GM23338 (cell line): Measurements from ENCODE around the gene ADAD2. TPM values are rescaled to one million over a fixed set of nuclear protein-coding genes. Genes with fewer than 3 reads are reported as not detected.

Experiments
- ATAC-seq: fragments of 200-7000 bp; cut with Tn5 transposase; 3 replicates; pipeline ENCODE4 v1.9.1; 2020
- DNase-seq: peaks from one replicate; pipeline ENCODE4 v3.0.0-alpha.2; 2015; ENCODE audit warnings: low spot score
- H2AFZ ChIP-seq: fragments of 200-600 bp; sonication (generic); 2 replicates; pipeline ENCODE4 v1.8.0; 2016; ENCODE audit warnings: antibody characterized with exemption, mild to moderate bottlenecking, moderate library complexity
- H3F3A ChIP-seq: fragments of 200-600 bp; sonication (generic); replicated peaks from 2 replicates; pipeline ENCODE4 v1.8.0; 2017; ENCODE audit warnings: antibody characterized with exemption, mixed run types, low read depth
- H3K27ac ChIP-seq: fragments of 200-600 bp; sonication (generic); 2 replicates; pipeline ENCODE4 v1.6.1; 2016; ENCODE audit warnings: low read depth
- H3K27me3 ChIP-seq: fragments of 200-600 bp; sonication (generic); 2 replicates; pipeline ENCODE4 v1.8.0; 2016; ENCODE audit warnings: mild to moderate bottlenecking, mixed run types, moderate library complexity; ENCODE audit not compliant: insufficient read depth
- H3K36me3 ChIP-seq: fragments of 200-600 bp; sonication (generic); 2 replicates; pipeline ENCODE4 v1.8.0; 2016; ENCODE audit warnings: mild to moderate bottlenecking; ENCODE audit not compliant: insufficient read depth
- H3K4me1 ChIP-seq: fragments of 200-600 bp; sonication (generic); 2 replicates; pipeline ENCODE4 v1.8.0; 2016; ENCODE audit warnings: mild to moderate bottlenecking, moderate library complexity; ENCODE audit not compliant: insufficient read depth
- H3K4me2 ChIP-seq: fragments of 200-600 bp; sonication (generic); 2 replicates; pipeline ENCODE4 v1.7.1; 2017; ENCODE audit warnings: mixed run types
- H3K4me3 ChIP-seq: fragments of 200-600 bp; sonication (generic); 2 replicates; pipeline ENCODE4 v1.6.1; 2016; ENCODE audit warnings: mixed run types
- H3K79me2 ChIP-seq: fragments of 200-600 bp; sonication (generic); replicated peaks from 2 replicates; pipeline ENCODE4 v1.8.0; 2017; ENCODE audit warnings: mild to moderate bottlenecking; ENCODE audit not compliant: insufficient read depth
- H3K9me2 ChIP-seq: fragments of 200-600 bp; sonication (generic); 2 replicates; pipeline ENCODE4 v1.8.0; 2017; ENCODE audit not compliant: insufficient read depth
- H4K20me1 ChIP-seq: fragments of 200-600 bp; sonication (generic); replicated peaks from 2 replicates; pipeline ENCODE4 v1.8.0; 2017; ENCODE audit warnings: mild to moderate bottlenecking; ENCODE audit not compliant: insufficient read depth
- H3K27ac Mint-ChIP-seq: 2 replicates; pipeline ENCODE4 v1.8.0; 2020; ENCODE audit warnings: inconsistent platforms, mild to moderate bottlenecking, moderate library complexity, mixed read lengths
- H3K27me3 Mint-ChIP-seq: 3 replicates; pipeline ENCODE4 v1.8.0; 2022; ENCODE audit warnings: low read depth, mild to moderate bottlenecking, moderate library complexity, mixed read lengths, inconsistent platforms; ENCODE audit not compliant: insufficient read depth, poor library complexity
- H3K36me3 Mint-ChIP-seq: 3 replicates; pipeline ENCODE4 v1.8.0; 2021; ENCODE audit warnings: low read depth, mild to moderate bottlenecking, inconsistent platforms, moderate library complexity, mixed read lengths
- H3K4me1 Mint-ChIP-seq: 3 replicates; pipeline ENCODE4 v1.8.0; 2020; ENCODE audit warnings: mild to moderate bottlenecking, inconsistent platforms, mixed read lengths
- H3K4me3 Mint-ChIP-seq: 3 replicates; pipeline ENCODE4 v1.8.0; 2021; ENCODE audit warnings: moderate library complexity, mild to moderate bottlenecking, inconsistent platforms, mixed read lengths
- H3K9me3 Mint-ChIP-seq: 3 replicates; pipeline ENCODE4 v1.8.0; 2020; ENCODE audit warnings: moderate library complexity, mild to moderate bottlenecking, inconsistent platforms, mixed read lengths
- CREB1 ChIP-seq: fragments of 250-450 bp; sonication (Bioruptor Pico); IDR thresholded peaks from 2 replicates; pipeline ENCODE4 v1.5.0; 2020; ENCODE audit warnings: low read depth, mild to moderate bottlenecking, moderate library complexity
- EZH2phosphoT487 ChIP-seq: fragments of 200-600 bp; sonication (generic); IDR thresholded peaks from one replicate; pipeline ENCODE4 v1.8.1; 2018; ENCODE audit warnings: antibody characterized with exemption; ENCODE audit not compliant: unreplicated experiment
- NANOG ChIP-seq: IDR thresholded peaks from 2 replicates; pipeline ENCODE4 v1.6.1; 2016; ENCODE audit warnings: antibody characterized with exemption, borderline replicate concordance
- POLR2AphosphoS5 ChIP-seq: IDR thresholded peaks from 2 replicates; pipeline ENCODE4 v1.6.1; 2016; ENCODE audit warnings: antibody characterized with exemption, low read depth
- REST ChIP-seq: IDR thresholded peaks from one replicate; pipeline ENCODE4 v1.6.1; 2018; ENCODE audit warnings: antibody characterized with exemption; ENCODE audit not compliant: unreplicated experiment
- STAT1 ChIP-seq: IDR thresholded peaks from one replicate; pipeline ENCODE4 v1.6.1; 2016; ENCODE audit warnings: antibody characterized with exemption; ENCODE audit not compliant: unreplicated experiment
- ZNF331 ChIP-seq: fragments of 250-450 bp; sonication (Bioruptor Pico); IDR thresholded peaks from 2 replicates; pipeline ENCODE4 v1.5.0; 2020; ENCODE audit warnings: low read depth, mild to moderate bottlenecking, moderate library complexity
- ZNF462 ChIP-seq: fragments of 250-450 bp; sonication (Bioruptor Pico); IDR thresholded peaks from 2 replicates; pipeline ENCODE4 v1.5.0; 2020; ENCODE audit warnings: mild to moderate bottlenecking, moderate library complexity
- polyA plus RNA-seq: library from polyadenylated mRNA; unstranded; fragments of >200 nt; fragmentation: Nextera tagmentation; extraction: Ambion mirVana; gene quantifications from 2 replicates; pipeline ENCODE4 v1.2.1, GENCODE V29; 2016
- total RNA-seq: library from RNA; depleted of rRNA; stranded (reverse); fragments of >200 nt; shearing (Covaris generic); gene quantifications from 2 replicates; pipeline ENCODE4 v1.2.3, GENCODE V29; 2014
- TF ChIP-seq, protein P1 (sequence below): IDR thresholded peaks from 2 replicates; pipeline ENCODE4 v1.6.1; 2016; ENCODE audit warnings: antibody characterized with exemption

The ADAD2 gene
- total and polyA plus RNA-seq, 2 experiments from 2014 or later = 1.6 to 4.5 TPM

DNA sequence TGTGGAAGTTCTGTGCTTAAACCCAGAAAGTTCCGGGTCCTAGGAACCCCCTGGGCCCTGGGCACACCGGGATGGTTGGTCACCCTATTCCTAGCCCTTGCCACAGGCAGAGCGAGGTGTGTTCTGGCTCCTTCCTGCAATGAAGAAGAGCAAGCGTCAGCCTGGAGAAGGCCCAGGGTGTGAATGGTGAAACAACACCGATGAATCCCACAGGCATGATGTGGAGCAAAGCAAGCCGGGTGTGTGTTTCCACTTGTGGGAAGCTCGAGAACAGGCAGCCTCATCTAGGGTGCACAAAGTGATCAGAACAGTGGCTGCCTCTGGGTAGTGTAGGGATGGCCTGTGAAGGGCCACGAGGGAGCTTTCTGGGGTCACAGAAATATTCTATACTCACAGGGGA is 35.1 kb downstream of the ADAD2 start:
- Mint-ChIP-seq H3K27me3 (peaks cover 10% of the 10 kb centered on the region), H3K4me3 (no peak overlapping the region), H3K9me3 (no peaks in the 10 kb centered on the region; the same call in 2 of the 3 replicates), H3K27ac (no peak overlapping the region), H3K36me3 (peaks cover 2% of the 10 kb centered on the region; the same call in 1 of the 3 replicates), H3K4me1 (peaks cover 13% of the 10 kb centered on the region)
- H3K27ac ChIP-seq = no peak overlapping the region
- DNase-seq (no peak), ATAC-seq (no peak)
- H3K4me1 ChIP-seq = peaks cover 4% of the 10 kb centered on the region
- no peak overlapping the region for H3K4me3 ChIP-seq
- no peaks in the 10 kb centered on the region for H4K20me1 ChIP-seq
- TF ChIP-seq REST = no peak
- no peak for TF ChIP-seq ZNF331 (CRISPR knock-in tag)
- no peak for TF ChIP-seq NANOG
- TF ChIP-seq STAT1 = no peak
- TF ChIP-seq, protein P1, sequence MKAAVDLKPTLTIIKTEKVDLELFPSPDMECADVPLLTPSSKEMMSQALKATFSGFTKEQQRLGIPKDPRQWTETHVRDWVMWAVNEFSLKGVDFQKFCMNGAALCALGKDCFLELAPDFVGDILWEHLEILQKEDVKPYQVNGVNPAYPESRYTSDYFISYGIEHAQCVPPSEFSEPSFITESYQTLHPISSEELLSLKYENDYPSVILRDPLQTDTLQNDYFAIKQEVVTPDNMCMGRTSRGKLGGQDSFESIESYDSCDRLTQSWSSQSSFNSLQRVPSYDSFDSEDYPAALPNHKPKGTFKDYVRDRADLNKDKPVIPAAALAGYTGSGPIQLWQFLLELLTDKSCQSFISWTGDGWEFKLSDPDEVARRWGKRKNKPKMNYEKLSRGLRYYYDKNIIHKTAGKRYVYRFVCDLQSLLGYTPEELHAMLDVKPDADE = no peak
- H3K9me2 ChIP-seq = no peaks in the 10 kb centered on the region
- no peak overlapping the region for H3K4me2 ChIP-seq
- H3F3A ChIP-seq = no peaks in the 10 kb centered on the region
- H3K27me3 ChIP-seq = no peaks in the 10 kb centered on the region
- no peaks in the 10 kb centered on the region for H3K36me3 ChIP-seq
- H3K79me2 ChIP-seq = no peaks in the 10 kb centered on the region
- no peak overlapping the region for H2AFZ ChIP-seq

DNA sequence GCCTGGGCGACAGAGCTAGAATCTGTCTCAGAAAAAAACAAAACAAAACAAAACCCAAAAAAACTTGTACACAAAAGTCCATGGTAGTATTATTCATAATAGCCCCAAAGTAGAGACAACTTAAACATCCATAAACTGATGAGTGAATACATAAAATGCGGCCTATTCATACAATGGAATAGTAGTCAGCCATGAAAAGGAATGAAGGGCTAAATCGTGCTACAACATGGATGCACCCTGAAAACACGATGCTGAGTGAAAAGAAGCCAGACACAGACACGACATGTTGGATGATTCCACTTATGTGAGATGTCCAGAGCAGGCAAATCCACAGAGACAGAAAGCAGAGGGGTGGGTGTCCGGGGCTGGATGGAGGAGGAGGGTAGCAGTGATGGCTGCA is 36.6 kb downstream of the ADAD2 start:
- no peak overlapping the region for H3K4me2 ChIP-seq
- H2AFZ ChIP-seq = peak overlapping the region; percentile 94
- H3K27ac ChIP-seq = no peak overlapping the region
- H3K9me2 ChIP-seq = no peaks in the 10 kb centered on the region
- no peaks in the 10 kb centered on the region for H3K79me2 ChIP-seq
- H3K27ac Mint-ChIP-seq = no peak overlapping the region
- ATAC-seq (no peak), DNase-seq (no peak)
- peaks cover 4% of the 10 kb centered on the region for H3K4me1 ChIP-seq
- no peaks in the 10 kb centered on the region for H3K27me3 ChIP-seq
- peaks cover 13% of the 10 kb centered on the region for H3K4me1 Mint-ChIP-seq
- H3K36me3 Mint-ChIP-seq = peaks cover 2% of the 10 kb centered on the region; the same call in 1 of the 3 replicates
- no peak overlapping the region for H3K4me3 ChIP-seq
- peak overlapping the region; percentile 37; the same call in 1 of the 3 replicates for H3K4me3 Mint-ChIP-seq
- no peaks in the 10 kb centered on the region for H4K20me1 ChIP-seq
- H3K27me3 Mint-ChIP-seq = peaks cover 10% of the 10 kb centered on the region
- no peaks in the 10 kb centered on the region for H3K36me3 ChIP-seq
- H3K9me3 Mint-ChIP-seq = no peaks in the 10 kb centered on the region; the same call in 2 of the 3 replicates
- no peaks in the 10 kb centered on the region for H3F3A ChIP-seq
- TF ChIP-seq ZNF462 (CRISPR knock-in tag) = no peak
- TF ChIP-seq POLR2AphosphoS5 = no peak
- TF ChIP-seq ZNF331 (CRISPR knock-in tag) = no peak
- TF ChIP-seq CREB1 (CRISPR knock-in tag) = no peak
- TF ChIP-seq EZH2phosphoT487 = no peak
